NCI-H128 (cell line): ENCODE data around the gene EHBP1L1.

Experiments
- DNase-seq: peaks from one replicate; lab custom pipeline; 2025; ENCODE audit not compliant: unreplicated experiment; lab: John Stamatoyannopoulos, UW

The EHBP1L1 gene

GRCh38 chr11:65576867-65577755 is 1.3 kb downstream of the EHBP1L1 start:
- DNase-seq = no peak

- no peak for DNase-seq
Measured at GRCh38 chr11:65577756-65578109, 1.9 kb downstream of the EHBP1L1 start.

GRCh38 chr11:65578134-65578533 is 2.3 kb downstream of the EHBP1L1 start:
- no peak for DNase-seq

DNA sequence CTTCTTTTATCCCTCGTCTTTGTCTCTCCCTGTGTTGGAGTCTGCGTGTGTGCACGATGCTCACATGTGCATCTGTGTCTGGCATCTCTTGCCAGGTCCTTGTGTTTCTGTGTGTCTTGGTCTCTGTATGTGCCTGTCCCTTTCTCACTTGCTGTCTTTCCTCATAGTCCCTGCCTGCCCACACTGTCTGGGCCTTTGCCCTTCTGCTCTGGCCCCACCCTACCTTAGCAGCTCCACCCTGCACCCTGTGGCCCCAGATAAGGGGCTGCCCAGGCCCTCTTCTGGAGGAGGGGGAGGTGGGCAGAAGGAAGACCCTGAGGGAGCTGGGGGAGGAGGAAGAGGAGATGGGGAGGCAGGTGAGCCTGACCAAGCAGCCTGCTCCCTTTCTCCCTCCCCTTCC is 2.8 kb downstream of the EHBP1L1 start:
- no peak for DNase-seq

GRCh38 chr11:65579291-65579690 is 3.4 kb downstream of the EHBP1L1 start:
- no peak for DNase-seq

DNA sequence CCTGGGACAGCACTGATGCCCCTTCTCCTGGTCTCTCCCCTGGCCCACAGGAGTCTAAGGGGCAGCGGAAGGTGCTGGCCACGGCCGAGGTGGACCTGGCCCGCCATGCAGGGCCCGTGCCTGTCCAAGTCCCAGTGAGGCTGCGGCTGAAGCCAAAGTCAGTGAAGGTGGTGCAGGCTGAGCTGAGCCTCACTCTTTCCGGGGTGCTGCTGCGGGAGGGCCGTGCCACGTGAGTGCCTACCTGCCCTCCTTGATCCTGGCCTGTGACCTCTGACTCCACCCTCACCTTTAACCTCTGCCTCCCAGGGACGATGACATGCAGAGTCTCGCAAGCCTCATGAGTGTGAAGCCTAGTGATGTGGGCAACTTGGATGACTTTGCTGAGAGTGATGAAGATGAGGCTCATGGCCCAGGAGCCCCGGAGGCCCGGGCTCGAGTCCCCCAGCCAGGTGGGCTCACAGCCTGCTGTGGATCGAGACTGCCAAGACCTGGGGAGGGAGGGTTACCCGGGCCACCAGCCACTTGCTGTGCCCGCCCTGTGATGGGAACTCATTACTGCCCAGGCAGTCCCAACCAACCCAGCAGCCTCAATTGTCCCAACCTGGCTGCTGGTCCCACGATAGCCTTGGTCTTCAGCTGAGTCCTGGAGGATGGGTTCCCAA is 4.3 kb downstream of the EHBP1L1 start:
- no peak for DNase-seq

GRCh38 chr11:65580756-65581155 is 4.9 kb downstream of the EHBP1L1 start:
- no peak for DNase-seq

GRCh38 chr11:65581928-65582327 is 6.1 kb downstream of the EHBP1L1 start:
- no peak for DNase-seq

DNA sequence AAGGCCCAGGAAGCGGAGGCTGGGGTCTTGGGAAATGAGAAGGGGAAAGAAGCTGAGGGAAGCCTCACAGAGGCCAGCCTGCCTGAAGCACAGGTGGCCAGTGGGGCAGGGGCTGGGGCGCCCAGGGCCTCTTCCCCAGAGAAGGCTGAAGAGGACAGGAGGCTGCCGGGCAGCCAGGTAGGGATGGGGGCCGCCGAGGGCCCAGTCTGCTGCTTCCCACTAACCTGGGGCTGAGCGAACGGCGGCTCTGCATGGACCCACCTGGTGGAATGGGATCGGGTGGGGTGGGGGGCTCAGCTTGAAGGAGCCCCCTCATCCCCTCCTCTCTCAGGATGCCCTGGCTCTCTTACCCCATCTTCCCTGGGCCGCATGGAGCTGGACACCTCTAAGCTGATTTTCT is 7.7 kb downstream of the EHBP1L1 start:
- DNase-seq = no peak

DNA sequence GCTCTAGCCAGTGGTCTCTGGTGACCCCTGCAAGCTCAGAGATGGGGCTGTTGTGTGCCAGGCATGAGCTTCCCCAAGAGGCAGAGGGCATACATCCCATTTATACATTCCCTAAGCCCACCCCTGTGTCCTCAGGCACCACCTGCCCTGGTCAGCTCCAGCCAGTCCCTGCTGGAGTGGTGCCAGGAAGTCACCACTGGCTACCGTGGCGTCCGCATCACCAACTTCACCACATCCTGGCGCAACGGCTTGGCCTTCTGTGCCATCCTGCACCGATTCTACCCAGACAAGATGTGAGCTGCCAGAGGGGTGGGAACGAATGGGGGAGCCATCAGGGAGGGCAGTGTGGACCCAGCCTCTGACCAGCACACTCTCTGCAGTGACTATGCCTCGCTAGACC is 8.3 kb downstream of the EHBP1L1 start:
- no peak for DNase-seq

GRCh38 chr11:65584723-65585171 is 8.9 kb downstream of the EHBP1L1 start:
- no peak for DNase-seq

DNA sequence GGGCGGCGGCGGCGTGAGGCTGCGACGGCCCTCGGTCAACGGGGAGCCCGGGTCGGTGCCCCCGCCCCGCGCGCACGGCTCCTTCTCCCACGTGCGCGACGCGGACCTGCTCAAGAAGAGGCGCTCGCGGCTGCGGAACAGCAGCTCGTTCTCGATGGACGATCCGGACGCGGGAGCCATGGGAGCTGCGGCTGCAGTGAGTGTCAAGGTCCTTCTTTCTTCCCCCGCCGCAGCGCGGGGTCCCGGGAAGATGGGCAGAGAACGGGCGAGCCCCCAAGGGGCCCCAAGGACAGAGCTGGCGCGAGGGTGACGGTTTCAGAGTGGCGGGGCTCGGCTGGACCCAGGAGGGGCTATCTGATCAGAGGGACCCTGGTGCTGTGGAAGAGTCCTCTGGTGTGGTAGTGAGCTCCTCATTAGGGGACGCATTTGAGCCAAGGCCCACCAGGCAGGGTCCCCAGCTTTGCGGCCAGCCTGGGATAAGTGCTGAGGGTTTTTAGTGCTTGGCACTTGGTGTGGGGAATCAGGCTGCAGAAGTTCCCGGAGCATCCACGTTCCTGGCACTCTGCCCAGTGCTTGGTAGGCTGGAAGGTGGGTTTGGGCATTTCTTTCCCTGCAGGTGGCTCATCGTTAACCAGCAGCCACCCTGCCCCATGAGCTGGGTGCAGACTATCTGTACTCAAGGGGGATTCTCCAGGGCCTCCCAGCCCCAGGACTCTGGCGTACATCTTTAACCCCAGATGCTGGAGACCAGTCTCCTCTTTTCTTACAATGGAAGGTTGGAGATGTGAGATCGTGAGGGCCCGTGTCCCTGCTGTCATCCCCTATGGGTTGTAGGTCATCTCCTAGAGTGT is 9.8 kb downstream of the EHBP1L1 start:
- DNase-seq = no peak

DNA sequence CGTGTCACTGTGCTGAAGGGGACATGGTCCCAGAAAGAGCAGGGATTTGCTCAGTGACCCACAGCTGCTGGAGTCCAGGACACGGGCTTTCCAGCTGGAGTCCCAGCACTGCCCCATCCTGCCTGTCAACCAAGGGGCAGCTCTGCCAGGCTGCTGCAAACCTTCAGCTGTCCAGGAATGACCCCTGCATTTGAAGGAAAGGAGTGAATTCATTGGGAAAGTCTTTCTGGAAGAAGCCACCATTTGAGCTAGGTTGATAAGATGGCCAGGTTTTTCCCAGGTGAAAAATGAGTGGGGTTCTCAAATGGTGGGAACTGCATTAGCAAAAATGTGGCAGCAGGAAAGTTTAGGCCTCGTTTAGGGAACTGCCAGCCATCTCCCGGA is 10.4 kb downstream of the EHBP1L1 start:
- DNase-seq = no peak

GRCh38 chr11:65586676-65587075 is 10.8 kb downstream of the EHBP1L1 start:
- DNase-seq = no peak

DNA sequence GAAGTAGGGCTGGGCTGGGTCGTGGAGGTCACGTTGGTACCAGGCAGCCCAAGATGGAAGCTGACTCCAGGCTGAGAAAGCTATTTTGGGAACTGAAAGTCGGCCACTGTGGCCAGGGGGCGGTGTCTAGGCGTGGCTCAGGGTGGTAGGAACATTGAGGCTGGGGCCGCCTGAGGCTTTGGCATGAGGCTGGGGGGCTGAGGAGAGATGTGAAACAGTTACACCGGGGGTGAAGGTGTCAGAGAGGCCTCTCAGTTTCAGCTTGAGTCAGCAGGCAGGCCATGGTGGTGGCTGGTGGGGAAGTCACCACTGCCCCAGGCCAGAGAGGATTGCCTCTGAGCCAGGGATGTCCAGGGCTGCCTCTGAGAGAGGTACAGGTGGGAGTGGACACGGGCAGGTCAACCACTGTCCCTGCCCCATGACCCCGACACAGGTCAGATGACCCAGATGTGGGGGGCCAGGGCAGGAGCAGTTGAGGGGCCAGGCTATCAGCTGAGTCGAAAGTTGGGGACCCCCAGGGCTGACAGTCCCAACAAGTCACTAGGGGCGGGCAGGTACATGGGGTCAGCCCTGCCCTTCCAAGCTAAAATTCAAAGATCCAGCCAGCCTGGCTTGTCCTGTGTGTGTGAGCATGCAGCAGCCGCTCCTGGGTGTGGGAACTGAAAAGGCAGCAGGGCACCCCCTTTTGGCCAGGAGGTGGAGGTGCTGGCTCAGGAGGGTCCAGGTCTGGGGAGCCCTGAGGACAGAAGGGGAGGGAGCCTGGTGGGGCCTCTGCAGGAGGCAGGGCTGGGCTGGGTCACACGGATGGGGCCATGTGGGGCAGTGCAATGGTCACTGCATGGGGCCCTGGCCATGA is 12.6 kb downstream of the EHBP1L1 start:
- DNase-seq = no peak

GRCh38 chr11:65589444-65590239 is 13.8 kb downstream of the EHBP1L1 start:
- DNase-seq = no peak

DNA sequence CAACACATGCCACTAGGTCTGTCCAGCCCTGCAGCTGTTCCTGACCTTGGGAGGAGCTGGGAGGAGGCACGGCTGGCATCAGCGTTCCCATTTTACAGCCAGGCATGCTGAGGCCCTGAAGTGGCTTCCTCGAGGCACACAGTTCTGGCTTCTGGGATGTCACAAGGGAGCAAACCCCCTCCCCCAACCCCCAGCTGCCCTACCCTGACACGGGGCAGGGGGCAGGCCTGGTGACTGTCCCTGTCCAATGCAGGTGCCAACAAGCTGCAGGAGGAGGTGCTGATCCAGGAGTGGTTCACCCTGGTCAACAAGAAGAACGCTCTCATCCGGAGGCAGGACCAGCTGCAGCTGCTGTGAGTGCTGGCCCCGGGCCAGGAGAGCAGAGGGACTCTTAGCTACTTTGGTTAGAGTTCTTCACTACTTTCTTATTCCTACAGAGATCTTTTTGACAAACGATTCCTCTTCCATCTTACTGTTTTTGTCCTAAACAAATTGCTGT is 14.4 kb downstream of the EHBP1L1 start:
- DNase-seq = no peak

DNA sequence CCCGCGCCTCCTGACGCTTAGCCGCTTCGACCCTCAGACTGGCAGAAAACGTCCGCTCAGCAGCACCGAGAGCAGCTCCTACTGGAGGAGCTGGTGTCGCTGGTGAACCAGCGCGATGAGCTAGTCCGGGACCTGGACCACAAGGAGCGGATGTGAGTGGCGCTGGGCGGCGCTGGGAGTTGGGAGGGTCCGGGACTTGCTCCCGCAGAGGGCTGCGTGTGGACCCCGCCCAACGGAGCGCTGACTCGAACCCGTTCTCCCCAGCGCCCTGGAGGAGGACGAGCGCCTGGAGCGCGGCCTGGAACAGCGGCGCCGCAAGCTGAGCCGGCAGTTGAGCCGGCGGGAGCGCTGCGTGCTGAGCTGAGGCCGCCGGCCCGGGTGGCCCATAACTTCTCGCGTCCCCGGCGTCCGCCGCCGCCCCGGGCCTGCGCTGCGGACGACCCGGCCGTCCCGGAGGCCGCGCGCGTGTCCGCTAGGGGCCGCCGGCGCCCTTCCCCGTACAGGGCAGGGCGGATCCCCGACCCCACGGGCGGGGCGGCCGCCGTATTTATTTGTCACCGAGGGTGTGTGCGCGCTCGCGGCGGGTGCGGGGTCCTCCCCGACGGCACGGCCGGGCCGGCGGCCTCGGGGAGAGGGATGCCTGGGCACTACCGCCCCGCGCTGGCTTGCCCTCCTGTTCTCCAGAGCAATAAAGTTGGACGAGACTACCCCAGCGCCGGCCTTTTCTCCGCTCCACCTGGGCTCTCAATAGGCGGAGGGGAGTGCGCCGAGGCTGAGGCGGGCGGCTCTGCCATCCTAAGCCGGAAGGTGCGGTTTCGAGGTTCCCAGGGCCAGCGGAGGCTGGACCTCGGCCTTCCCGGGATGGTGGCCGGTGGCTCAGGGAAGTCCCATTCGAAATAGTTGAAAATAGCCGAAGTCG is 16.3 kb downstream of the EHBP1L1 start:
- DNase-seq = no peak
